ENCODE data around the gene KIF22. TPM values are rescaled to one million over a fixed set of nuclear protein-coding genes. Genes with fewer than 3 reads are reported as not detected.

The KIF22 gene
- total RNA-seq, 1 experiment from 2014 or later, result 155 TPM

- TF ChIP-seq ZBTB33 (IDR thresholded peaks at IDR 0.05; ENCODE audit: extremely low read depth, insufficient replicate concordance, low read length), result no peak
These were observed 29.7 kb downstream of the KIF22 start, which contains the start of gene MVP (continued) for GRCh38 chr16:29820271-29820701.

- ChIA-PET CTCF (interaction anchor here (0.9 to 3.3 kb wide), 6 partner anchors 13 to 212 kb away, joined by 3 to 28 read pairs (median 6); partner anchors contain the start of genes CDIPT and SEZ6L2), RAD21 (ENCODE audit: low non-redundant PET in 1 of 2, low total read pairs in 2 of 2, uncharacterized antibody in 2 of 2, unreplicated experiment in 2 of 2) (interaction anchor here in 1 of 2 experiments (0.6 to 2.0 kb wide), 2 partner anchors 12 to 27 kb away, joined by 7 to 8 read pairs; no protein-coding TSS in a partner anchor), POLR2A (interaction anchor here (1.5 to 4.3 kb wide), 6 partner anchors 13 to 200 kb away, joined by 3 to 14 read pairs (median 6); partner anchors contain the start of genes CDIPT, KIF22 and MAZ)
- peaks cover 0 to 8% of the 10 kb centered on the region in 2 experiments; a peak in 2 of 4 replicates for H3K36me3 ChIP-seq (ENCODE audit: control insufficient read depth in 1 of 2, insufficient read depth in 2 of 2, low read length in 2 of 2)
- intact Hi-C loops (cut with micrococcal nuclease), result loop anchor here (2.0 kb wide), 1 partner anchor 200 kb away; no protein-coding TSS in a partner anchor
- ATAC-seq (peak; percentile 43), DNase-seq (ENCODE audit: low read depth, low spot score) (no peak)
- no peaks in the 10 kb centered on the region for H3K9me2 ChIP-seq (ENCODE audit: insufficient read depth)
- H3K4me2 ChIP-seq (ENCODE audit: low read length), result peak overlapping the region; percentile 78
- peaks cover 75% of the 10 kb centered on the region for H3K79me2 ChIP-seq (ENCODE audit: insufficient read depth, low read length)
- H3K27me3 ChIP-seq (ENCODE audit: insufficient read depth, low read length), result no peaks in the 10 kb centered on the region
- BruUV-seq (replicated peaks), result TSS peak; percentile 37
- H3K4me3 ChIP-seq (replicated peaks in 1 of 2; ENCODE audit: low read depth in 1 of 2, low read length in 2 of 2), result peak overlapping the region; percentile 74 to 86
- no peaks in the 10 kb centered on the region; the same call in 1 of the 2 replicates for H4K20me1 ChIP-seq (ENCODE audit: insufficient read depth)
- no peaks in the 10 kb centered on the region for H3K9me3 ChIP-seq (ENCODE audit: control insufficient read depth in 1 of 2, insufficient read depth in 1 of 2, low read depth in 1 of 2, low read length in 2 of 2)
- H3K27ac ChIP-seq (ENCODE audit: low read depth, low read length), result peak overlapping the region; percentile 98
- TF ChIP-seq POLR2A (IDR thresholded peaks at IDR 0.05; ENCODE audit: borderline replicate concordance, extremely low read depth, insufficient read depth, insufficient read length) (peak; percentile 6), SP1 (IDR thresholded peaks at IDR 0.05; ENCODE audit: low read depth) (no peak), YY1 (IDR thresholded peaks at IDR 0.05; ENCODE audit: extremely low read depth, insufficient replicate concordance, low read depth, low read length) (peak; percentile 14), POLR2AphosphoS5 (IDR thresholded peaks at IDR 0.05; ENCODE audit: low read depth, low read length) (peak; percentile 81), CBX3 (IDR thresholded peaks at IDR 0.05; ENCODE audit: low read depth) (no peak), ZNF274 (IDR thresholded peaks at IDR 0.05; ENCODE audit: low read depth, low read length) (no peak)
- H3K9ac ChIP-seq (ENCODE audit: low read length), result peak overlapping the region; percentile 67
- H2AFZ ChIP-seq (ENCODE audit: low read depth, low read length, poor library complexity, severe bottlenecking), result no peak overlapping the region
- peaks cover 66 to 93% of the 10 kb centered on the region in 2 experiments for H3K4me1 ChIP-seq (ENCODE audit: control insufficient read depth in 1 of 2, insufficient read depth in 2 of 2, low read length in 2 of 2)
These were observed 30.4 kb downstream of the KIF22 start for GRCh38 chr16:29820730-29821642.
